Cardiac atrium fibroblast (primary cell): ENCODE measurements around the gene SLC9B1. TPM values are rescaled to one million over a fixed set of nuclear protein-coding genes. Genes with fewer than 3 reads are reported as not detected.

Source experiments
- total RNA-seq: library from RNA; depleted of rRNA; stranded (reverse); fragments of >200 nt; gene quantifications from 2 replicates; pipeline ENCODE4 v1.2.3, GENCODE V29; 2015

SLC9B1 gene
- 0.72 and 1.3 TPM in 2 replicates for total RNA-seq

GRCh38 chr4:103019308-103020124 lies at the start of gene SLC9B1:
TSS of gene SLC9B1 (minus strand) at chr4:103019705. CDS start at chr4:102991711, 27,994 bp downstream.

GRCh38 chr4:102868781-102869568 lies 150.5 kb downstream of the SLC9B1 start, which contains the start of gene CISD2:
TSS of gene CISD2 (plus strand) at chr4:102868992. CDS start at chr4:102869085, 93 bp downstream.

Other genes starting within 250 kb of the SLC9B1 start
- gene UBE2D3, start 192.2 kb downstream of the SLC9B1 start, total RNA-seq, result 249 and 268 TPM in 2 replicates
- gene CISD2, start 150.7 kb downstream of the SLC9B1 start, total RNA-seq, result 19.0 and 22.8 TPM in 2 replicates
- 16.8 and 17.9 TPM in 2 replicates for gene SLC9B2, start 57.1 kb upstream of the SLC9B1 start, total RNA-seq
- gene BDH2, start 80.1 kb upstream of the SLC9B1 start, total RNA-seq, result 32.7 and 41.8 TPM in 2 replicates
- gene CENPE, start 178.6 kb upstream of the SLC9B1 start, total RNA-seq, result 2.2 and 4.7 TPM in 2 replicates